Vagina (tissue), 2 donors: ENCODE measurements around the gene TOPAZ1.

Experiments used
- CTCF ChIP-seq, 3 experiments: fragments of 450-650 bp in 2 of 3; fragments of 200-600 bp in 1 of 3; sonication (generic) in 1 of 3; IDR thresholded peaks; one replicate each; pipeline ENCODE4 v1.5.1; 2017 to 2019; ENCODE audit warnings: antibody characterized with exemption in 3 of 3, mild to moderate bottlenecking in 2 of 3, moderate library complexity in 2 of 3
- POLR2A ChIP-seq, 2 donors: fragments of 450-650 bp; IDR thresholded peaks; one replicate each; pipeline ENCODE4 v1.6.1; 2017; ENCODE audit warnings: antibody characterized with exemption in 2 of 2, mild to moderate bottlenecking in 2 of 2, moderate library complexity in 2 of 2

DNA sequence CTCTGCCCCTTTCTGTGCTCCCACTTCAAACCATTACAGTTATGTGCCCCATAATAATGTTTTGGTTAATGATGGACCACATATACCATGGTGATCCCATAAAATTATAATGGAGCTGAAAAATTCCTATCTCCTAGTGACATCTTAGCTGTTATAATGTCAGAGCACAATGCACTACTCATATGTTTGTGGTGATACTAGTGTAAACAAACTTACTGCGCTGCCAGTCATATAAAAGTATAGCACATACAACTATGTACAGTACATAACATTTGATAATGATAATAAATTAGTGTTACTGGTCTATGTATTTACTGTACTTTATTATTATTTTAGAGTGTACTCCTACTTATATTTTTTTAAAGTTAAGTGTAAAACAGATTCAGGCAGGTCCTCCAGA is 51.3 kb downstream of the TOPAZ1 start:
- no peak for TF ChIP-seq CTCF (IDR thresholded peaks at IDR 0.05)
- TF ChIP-seq POLR2A (IDR thresholded peaks at IDR 0.05), result no peak
